ENCODE data around the gene TAF11.
"Not testable (repeated sequence)": the region's sequence is repeated elsewhere in the genome, so short reads cannot be mapped to it uniquely, and the experiment has no call there.

The TAF11 gene

DNA sequence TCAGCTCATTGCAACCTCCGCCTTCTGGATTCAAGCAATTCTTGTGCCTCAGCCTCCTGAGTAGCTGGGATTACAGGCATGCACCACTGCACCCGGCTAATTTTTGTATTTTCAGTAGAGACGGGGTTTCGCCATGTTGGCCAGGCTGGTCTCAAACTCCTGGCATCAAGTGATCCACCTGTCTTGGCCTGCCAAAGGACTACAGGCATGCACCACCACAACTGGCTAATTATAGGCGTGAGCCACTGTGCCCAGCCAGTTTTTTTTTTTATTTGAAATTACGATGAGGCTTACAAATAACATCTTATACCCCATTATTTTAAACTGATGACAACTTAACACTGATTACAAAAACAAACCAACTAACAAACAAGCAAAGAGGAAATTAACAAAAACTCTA is 38.8 kb downstream of the TAF11 start:
- not testable (repeated sequence) for H3K4me1 ChIP-seq (ENCODE audit: insufficient read depth, low read length); H3K9me3 ChIP-seq (ENCODE audit: low read length); H3K27me3 ChIP-seq (ENCODE audit: insufficient read depth, low read length); H3K4me3 ChIP-seq (ENCODE audit: low read length); H2AFZ ChIP-seq (ENCODE audit: low read depth, low read length)
- peaks cover 19% of the 10 kb centered on the region for H3K36me3 ChIP-seq (ENCODE audit: insufficient read depth, low read length)

DNA sequence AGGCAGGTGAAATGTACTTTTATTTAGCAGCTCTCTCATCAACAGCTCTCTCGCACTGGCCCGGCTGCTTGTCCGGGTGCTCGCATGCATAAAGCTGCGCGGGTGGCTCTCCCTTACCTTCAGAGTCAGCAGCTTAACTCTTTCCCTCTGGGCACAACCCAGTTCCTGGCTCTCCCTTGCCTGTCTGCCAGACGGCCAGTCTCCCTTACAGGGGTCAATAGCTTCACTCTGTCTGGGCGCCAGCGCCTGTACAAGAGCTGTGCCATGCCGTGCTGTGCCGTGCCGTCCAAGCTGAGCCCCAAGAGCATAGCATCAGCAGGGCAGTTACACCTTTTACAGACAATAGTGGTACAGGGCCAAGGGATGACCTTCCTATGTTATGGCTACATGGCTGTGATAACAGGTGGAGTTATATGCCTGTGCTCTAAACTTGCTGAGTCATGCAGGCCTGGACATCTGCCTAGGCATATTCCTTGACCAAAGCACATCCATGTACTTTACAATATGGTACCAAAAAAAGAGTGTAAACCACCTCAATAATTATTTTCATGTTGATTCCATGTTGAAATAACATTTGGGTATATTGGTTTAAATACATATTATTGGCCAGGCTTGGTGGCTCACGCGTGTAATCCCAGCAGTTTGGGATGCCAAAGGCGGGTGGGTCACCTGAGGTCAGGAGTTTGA is 48.0 kb downstream of the TAF11 start:
- no peaks in the 10 kb centered on the region for H3K9me3 ChIP-seq (ENCODE audit: low read length)
- H3K36me3 ChIP-seq (ENCODE audit: insufficient read depth, low read length), result peaks cover 63% of the 10 kb centered on the region
- no peaks in the 10 kb centered on the region for H3K27me3 ChIP-seq (ENCODE audit: insufficient read depth, low read length)
- H3K4me1 ChIP-seq (ENCODE audit: insufficient read depth, low read length), result no peaks in the 10 kb centered on the region
- no peak overlapping the region for H3K4me3 ChIP-seq (ENCODE audit: low read length)
- H2AFZ ChIP-seq (ENCODE audit: low read depth, low read length), result no peak overlapping the region

DNA sequence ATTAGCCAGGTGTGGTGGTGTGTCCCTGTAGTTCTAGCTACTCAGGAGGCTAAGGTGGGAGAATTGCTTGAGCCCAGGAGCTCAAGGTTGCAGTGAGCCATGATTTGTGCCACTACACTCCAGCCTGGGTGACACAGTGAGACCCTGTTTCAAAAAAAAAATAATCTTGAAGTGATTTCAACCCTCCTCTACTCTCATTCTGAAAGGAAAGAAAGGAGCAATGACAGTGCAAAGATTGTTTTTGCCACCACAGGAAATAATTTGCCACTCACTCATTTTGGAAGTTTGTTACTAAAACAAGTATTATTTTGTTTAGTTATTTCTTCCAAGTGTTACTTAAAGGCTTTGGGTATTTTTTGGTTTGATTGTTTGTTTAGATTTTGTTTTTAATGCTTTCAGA is 50.3 kb downstream of the TAF11 start:
- no peaks in the 10 kb centered on the region for H3K27me3 ChIP-seq (ENCODE audit: insufficient read depth, low read length)
- no peaks in the 10 kb centered on the region for H3K9me3 ChIP-seq (ENCODE audit: low read length)
- no peak overlapping the region for H3K4me3 ChIP-seq (ENCODE audit: low read length)
- no peak overlapping the region for H2AFZ ChIP-seq (ENCODE audit: low read depth, low read length)
- H3K4me1 ChIP-seq (ENCODE audit: insufficient read depth, low read length), result no peaks in the 10 kb centered on the region
- peaks cover 66% of the 10 kb centered on the region for H3K36me3 ChIP-seq (ENCODE audit: insufficient read depth, low read length)

DNA sequence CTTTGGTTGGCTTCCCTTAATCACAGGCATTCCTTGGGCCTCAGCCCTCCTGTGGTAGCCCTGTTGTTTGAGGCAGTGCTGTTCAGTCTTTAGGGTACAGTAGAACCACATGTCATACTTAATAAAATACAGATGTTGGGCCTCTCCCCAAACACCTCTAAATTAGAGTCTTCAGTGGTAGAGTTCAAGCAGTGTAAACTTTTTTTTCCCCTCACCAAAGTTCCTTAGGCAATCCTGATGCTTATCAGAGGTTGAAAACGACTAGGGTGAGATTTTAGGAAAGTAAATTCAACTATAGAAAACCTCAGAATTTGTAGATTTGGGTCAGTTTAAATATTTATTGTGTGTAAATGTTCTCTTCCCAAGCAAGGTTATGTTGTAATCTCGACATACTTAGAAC is 51.4 kb downstream of the TAF11 start:
- H3K27me3 ChIP-seq (ENCODE audit: insufficient read depth, low read length), result no peaks in the 10 kb centered on the region
- no peaks in the 10 kb centered on the region for H3K4me1 ChIP-seq (ENCODE audit: insufficient read depth, low read length)
- no peak overlapping the region for H3K4me3 ChIP-seq (ENCODE audit: low read length)
- H3K36me3 ChIP-seq (ENCODE audit: insufficient read depth, low read length), result peaks cover 58% of the 10 kb centered on the region
- no peaks in the 10 kb centered on the region for H3K9me3 ChIP-seq (ENCODE audit: low read length)
- no peak overlapping the region for H2AFZ ChIP-seq (ENCODE audit: low read depth, low read length)

DNA sequence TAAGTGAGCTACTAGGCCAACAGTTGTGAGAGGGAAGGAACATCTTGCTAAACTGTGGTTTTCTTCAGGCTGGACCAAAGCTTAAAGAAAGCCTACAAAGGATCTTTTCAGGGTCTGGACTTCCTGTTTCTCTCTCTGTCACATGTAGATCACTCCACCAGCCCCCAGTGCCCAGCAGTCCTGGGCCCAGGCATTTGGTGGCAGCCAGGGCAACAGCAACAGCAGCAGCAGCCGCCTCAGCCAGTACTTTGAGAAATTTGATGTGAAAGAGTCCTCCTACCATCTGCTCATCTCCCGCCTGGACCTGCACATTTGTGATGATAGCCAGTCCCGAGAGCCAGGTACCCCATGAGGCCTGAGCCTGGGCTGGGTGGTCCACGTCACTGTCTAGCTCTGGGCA is 51.8 kb downstream of the TAF11 start:
- Histone ChIP-seq H3K4me3 (ENCODE audit: low read length) (no peak overlapping the region), H3K36me3 (ENCODE audit: insufficient read depth, low read length) (peaks cover 58% of the 10 kb centered on the region), H2AFZ (ENCODE audit: low read depth, low read length) (no peak overlapping the region), H3K27me3 (ENCODE audit: insufficient read depth, low read length) (no peaks in the 10 kb centered on the region), H3K4me1 (ENCODE audit: insufficient read depth, low read length) (no peaks in the 10 kb centered on the region), H3K9me3 (ENCODE audit: low read length) (no peaks in the 10 kb centered on the region)

DNA sequence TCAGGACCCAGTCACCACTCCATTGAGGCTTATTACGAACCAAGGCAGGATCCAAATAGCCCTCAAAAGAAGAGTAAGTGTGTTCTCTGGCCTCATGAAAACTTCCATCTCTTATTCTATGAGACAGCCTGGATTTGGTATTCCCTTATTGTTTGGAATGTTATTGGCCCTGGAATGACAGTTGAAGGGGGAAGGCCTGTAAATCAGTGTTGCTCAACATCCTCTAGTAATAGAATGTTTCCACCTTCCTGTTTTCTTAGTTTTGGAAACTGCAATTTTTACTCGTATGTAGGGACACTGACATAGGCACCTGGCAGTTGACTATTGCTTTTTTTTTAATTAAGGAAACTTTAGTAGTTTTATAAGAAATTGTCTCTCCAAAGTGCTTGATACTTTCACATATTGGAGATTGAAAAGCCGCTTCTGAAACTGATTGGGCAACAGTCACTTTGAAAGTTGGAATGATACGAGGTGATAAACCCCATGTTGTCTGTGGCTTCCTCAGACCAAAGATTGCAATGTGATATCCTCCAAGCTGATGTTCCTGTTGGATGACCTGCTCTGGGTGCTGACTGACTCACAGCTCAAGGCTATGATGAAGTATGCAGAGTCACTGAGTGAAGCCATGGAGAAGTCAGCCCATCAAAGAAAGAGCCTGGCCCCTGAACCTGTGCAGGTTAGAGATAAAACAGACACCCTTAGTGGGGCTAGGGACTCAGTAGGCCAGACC is 52.9 kb downstream of the TAF11 start:
- Histone ChIP-seq H3K27me3 (ENCODE audit: insufficient read depth, low read length) (no peaks in the 10 kb centered on the region), H3K36me3 (ENCODE audit: insufficient read depth, low read length) (peaks cover 61% of the 10 kb centered on the region), H2AFZ (ENCODE audit: low read depth, low read length) (no peak overlapping the region), H3K9me3 (ENCODE audit: low read length) (no peaks in the 10 kb centered on the region), H3K4me1 (ENCODE audit: insufficient read depth, low read length) (no peaks in the 10 kb centered on the region), H3K4me3 (ENCODE audit: low read length) (no peak overlapping the region)

DNA sequence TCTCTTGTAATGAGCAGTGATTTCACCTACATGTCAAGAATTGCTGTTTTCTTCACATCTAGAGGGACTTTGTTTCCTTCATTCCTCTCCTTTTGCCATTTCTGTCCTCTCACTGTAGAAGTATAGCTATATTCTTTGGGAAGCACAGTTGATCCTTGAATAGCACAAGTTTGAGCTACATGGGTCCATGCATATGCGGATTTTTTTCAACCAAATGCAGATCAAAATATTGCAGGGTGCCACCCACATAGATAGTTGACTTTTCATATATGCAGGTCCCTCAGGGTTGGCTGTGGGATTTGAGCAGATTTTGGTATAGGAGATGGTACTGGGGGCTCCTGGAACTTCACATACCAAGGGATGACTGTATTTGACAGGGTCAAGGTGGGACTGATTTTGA is 54.9 kb downstream of the TAF11 start:
- peaks cover 62% of the 10 kb centered on the region for H3K36me3 ChIP-seq (ENCODE audit: insufficient read depth, low read length)
- no peaks in the 10 kb centered on the region for H3K27me3 ChIP-seq (ENCODE audit: insufficient read depth, low read length)
- H2AFZ ChIP-seq (ENCODE audit: low read depth, low read length), result no peak overlapping the region
- H3K9me3 ChIP-seq (ENCODE audit: low read length), result no peaks in the 10 kb centered on the region
- no peaks in the 10 kb centered on the region for H3K4me1 ChIP-seq (ENCODE audit: insufficient read depth, low read length)
- H3K4me3 ChIP-seq (ENCODE audit: low read length), result no peak overlapping the region

DNA sequence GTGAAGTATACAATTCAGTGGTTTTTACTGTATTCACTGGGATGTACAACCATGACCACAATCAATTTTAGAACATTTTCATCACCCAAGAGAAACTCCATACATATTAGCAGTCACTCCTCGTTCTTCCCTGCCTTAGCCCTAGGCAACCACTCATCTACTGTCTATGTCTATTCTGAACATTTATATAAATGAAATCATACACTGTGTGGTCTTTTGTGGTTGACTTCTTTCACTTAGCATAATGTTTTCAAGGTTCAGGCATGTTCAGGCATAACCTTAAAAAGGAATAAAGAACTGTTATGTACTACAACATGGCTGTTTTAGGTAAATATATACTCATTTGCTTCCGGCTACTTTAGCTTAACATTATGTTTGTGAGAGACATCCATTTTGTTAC is 58.7 kb downstream of the TAF11 start:
- Histone ChIP-seq H3K9me3 (ENCODE audit: low read length) (no peaks in the 10 kb centered on the region), H3K27me3 (ENCODE audit: insufficient read depth, low read length) (no peaks in the 10 kb centered on the region), H3K36me3 (ENCODE audit: insufficient read depth, low read length) (peaks cover 51% of the 10 kb centered on the region), H3K4me3 (ENCODE audit: low read length) (no peak overlapping the region), H2AFZ (ENCODE audit: low read depth, low read length) (no peak overlapping the region), H3K4me1 (ENCODE audit: insufficient read depth, low read length) (no peaks in the 10 kb centered on the region)

Measured in neuron (in vitro differentiated cells).